TTC549 (cell line): ENCODE measurements around the gene DYRK1A.
"Not testable (repeated sequence)": the region's sequence is repeated elsewhere in the genome, so short reads cannot be mapped to it uniquely, and the experiment has no call there.

ENCODE experiments used
- FAIRE-seq: peaks from 2 replicates; lab custom pipeline; 2012; peaks lifted over from hg19 to GRCh38; lab: Jason Lieb, UNC

DYRK1A gene

GRCh38 chr21:37366482-37367316 is at the start of gene DYRK1A:
Gene DYRK1A (plus strand): TSS chr21:37366773. CDS start chr21:37420375, 53,602 bp downstream.
- peak; percentile 87 for FAIRE-seq

- no peak for FAIRE-seq
Measured at GRCh38 chr21:37319551-37319950, 47.0 kb upstream of the DYRK1A start.

DNA sequence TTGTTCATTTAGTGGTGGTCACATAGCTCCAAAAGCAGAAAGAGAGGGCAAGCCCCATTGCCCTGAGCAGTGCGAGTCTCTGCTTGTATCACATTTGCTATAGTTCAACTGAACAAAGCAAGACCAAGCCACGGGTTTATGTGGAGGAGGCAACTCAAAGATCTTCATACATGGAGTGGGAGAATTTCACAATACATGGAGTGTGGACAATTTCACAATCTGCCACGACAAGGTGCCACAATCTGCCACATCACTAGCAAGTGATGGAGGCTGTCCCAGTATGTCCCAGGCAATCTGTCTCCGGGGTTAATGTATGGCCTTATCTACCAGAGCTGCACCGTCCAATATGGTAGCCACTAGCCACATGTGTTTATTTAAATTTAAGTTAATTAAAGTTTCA is 44.5 kb upstream of the DYRK1A start:
- FAIRE-seq: no peak

DNA sequence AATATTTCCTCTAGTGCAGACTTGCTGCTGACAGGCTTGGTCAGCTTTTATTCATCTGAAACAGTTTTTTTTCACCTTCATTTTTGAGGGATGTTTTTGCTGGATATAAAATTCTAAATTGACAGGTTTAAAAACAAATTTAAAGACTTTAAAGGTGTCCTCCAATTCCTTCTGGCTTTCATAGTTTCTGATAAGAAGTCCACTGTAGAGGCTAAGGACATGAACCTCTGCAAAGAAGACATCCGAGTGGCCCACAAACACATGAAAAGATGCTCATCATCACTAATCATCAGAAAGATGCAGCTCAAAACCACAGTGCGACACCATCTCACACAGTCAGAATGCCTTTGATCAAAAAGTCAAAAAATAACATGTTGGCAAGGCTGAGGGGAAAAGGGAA is 42.0 kb upstream of the DYRK1A start:
- no peak for FAIRE-seq

DNA sequence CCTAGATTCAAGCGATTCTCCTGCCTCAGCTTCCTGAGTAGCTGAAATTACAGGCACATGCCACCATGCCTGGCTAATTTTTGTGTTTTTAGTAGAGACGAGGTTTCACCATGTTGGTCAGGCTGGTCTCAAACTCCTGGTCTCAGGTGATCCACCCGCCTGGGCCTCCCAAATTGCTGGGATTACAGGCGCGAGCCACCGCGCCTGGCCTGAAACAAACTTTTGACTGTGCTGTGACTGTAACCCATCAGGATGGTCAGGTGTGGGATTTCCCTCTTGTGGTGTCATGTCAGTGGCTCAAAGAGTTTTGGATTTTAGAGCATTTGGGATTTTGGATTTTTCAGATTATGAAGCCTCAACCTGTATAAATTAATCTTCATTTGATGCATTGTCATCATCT is 38.4 kb upstream of the DYRK1A start:
- not testable (repeated sequence) for FAIRE-seq

DNA sequence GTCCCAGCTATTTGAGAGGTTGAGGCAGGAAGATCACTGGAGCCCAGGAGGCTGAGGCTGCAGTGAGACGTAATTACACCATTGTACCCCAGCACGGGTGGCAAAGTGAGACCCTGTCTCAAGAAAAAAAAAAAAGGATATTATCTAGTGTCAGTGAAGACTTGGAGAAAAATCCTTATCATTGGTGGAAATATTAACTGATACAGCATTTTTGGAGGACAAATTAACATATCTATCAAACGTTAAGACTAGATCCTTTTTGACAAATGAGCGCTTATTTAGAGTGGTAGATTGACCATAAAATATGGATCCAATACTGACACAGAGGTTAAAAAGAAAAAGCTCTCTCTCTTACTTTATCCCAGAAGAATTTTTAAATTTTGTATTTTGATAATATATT is 35.2 kb upstream of the DYRK1A start:
- FAIRE-seq: no peak

DNA sequence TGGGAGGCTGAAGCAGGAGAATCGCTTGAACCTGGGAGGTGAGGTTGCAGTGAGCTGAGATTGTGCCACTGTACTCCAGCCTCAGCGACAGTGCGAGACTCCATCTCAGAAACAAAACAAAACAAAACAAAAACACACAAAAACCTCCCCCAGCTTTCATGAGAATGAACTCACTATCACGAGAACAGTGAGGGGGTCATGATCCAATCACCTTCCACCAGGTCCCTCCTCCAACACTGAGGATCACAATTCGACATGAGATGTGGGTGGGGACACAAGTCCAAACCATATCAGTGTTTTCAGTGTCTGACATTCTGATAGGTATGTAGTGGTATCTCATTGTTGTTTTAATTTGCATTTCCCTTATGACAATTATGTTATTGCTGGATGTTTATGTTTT is 31.5 kb upstream of the DYRK1A start:
- FAIRE-seq: no peak

DNA sequence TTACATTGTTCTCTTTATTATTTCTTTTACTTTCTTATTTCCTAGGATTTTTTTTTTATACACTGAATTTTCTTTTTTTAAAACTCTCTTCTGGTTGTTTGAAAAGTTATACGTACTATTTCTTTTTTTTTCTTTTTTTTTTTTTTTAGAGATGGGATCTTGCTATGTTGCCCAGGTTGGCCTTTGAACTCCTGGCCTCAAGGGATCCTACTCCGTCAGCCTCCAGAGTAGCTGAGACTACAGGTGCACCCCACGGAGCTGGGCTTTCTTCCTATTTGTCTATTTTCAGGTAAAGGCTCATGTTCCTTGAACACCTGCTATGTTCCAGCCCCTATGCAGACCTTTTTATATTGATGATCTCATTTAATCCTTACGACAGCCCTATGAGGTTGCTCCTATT is 29.4 kb upstream of the DYRK1A start:
- no peak for FAIRE-seq

DNA sequence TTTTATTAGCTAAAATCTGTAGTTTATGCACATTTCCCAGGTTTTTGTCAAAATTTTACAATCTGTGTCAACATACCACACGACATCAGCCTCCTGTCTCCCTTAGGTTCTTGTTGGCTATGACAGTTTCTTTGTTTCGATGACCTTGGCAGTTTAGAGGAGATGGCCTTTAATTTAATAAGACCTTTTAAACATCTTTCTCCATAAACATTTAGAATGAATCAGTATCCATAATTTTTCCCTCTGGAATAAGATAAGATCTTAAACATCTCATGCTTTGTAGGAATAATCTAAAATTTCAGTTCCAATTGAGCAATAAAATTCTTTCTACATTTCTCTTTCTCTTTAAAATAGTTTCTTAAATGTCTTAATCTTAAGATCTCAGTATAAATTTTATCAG is 28.7 kb upstream of the DYRK1A start:
- FAIRE-seq: no peak

DNA sequence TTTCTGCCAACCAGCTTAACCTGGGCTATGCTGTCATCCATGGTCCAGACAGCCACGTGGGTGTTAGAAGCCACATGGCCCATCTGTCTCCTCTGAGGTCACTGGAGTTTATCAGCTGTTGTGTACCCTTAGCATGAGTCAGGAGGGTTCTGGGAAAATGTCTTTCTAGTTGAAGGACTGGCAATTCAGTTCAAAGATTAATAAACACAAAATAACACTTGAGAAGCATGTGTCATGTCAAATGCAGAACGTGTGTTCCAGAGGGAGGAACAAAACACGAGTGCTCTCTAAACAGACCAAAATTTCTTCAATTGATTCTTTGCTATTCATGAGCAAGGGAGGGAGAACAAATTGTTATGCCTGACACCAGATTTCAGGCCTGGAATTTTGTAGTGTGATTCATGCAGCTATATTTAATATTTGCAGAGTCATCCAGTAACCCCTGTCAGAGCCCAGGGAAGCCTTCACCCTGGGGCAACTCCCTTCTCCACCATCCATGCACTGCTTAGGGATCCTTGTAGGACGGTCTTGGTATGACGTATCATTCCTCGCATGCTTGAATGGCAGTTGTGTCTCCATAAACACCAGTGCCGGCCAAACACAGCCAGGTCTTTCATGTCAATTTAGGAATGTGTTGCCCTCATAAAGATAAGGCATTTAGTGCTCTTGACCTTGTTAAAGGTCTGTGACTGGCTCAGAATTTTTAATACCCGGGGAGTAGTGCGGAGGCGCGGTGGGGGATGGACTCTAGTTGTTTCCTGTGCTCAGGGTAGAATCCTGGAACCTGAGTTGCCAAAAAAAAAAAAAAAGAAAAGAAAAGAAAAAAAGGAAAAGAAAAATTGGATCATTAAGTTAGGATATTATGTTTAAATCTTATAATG is 27.7 kb upstream of the DYRK1A start:
- FAIRE-seq: no peak

GRCh38 chr21:37339552-37339939 is 27.0 kb upstream of the DYRK1A start:
- no peak for FAIRE-seq

DNA sequence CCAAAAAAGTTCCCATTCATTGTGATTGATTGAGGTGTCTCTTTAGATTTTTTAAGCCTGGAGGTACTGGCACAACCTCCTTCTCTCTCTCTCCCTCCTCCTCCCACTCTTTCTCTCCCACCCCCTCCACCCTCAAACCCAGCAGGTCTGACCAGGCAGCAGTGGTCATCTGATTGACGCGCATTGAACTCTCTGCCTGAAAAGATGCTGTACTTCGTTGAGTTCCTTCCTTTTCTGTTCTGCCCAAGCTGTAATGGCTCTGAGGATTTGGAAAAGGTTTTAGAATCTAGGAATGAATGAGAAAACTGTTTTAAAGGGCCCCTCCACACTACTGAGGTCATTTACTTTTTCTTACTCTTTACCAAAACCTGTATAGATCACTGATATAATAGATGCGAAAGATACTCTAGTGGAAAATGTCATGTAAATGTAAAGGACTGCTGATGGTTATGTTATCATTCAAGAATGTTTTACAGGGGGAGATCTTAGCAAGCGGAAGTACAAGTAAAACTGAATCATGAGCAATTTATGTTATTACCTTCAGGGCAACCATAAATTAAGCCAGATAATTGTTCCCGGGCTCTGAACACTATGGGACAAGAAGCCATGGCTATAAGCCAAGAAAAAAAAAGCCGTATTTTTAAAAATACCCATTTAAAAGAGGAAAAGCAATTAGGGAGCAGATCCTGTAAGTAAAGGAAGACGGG is 25.2 kb upstream of the DYRK1A start:
- FAIRE-seq: no peak

DNA sequence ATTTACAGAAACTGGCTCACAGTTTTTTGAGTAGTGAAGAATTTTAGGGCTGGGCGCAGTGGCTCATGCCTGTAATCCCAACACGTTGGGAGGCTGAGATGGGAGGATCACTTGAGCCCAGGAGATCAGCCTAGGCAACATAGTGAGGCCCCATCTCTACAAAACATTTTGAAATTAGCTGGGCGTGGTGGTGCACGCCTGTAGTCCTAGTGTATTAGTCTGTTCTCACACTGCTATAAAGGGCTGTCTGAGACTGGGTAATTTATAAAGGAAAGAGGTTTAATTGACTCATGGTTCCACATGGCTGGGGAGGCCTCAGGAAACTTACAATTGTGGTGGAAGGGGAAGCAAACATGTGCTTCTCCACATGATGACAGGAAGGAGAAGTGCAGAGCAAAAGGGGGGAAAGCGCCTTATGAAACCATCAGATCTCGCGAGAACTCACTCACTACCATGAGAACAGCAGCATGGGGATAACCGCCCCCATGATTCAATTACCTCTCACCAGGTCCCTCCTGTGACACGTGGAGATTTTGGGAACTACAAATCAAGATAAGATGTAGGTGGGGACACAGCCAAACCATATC is 24.4 kb upstream of the DYRK1A start:
- no peak for FAIRE-seq

DNA sequence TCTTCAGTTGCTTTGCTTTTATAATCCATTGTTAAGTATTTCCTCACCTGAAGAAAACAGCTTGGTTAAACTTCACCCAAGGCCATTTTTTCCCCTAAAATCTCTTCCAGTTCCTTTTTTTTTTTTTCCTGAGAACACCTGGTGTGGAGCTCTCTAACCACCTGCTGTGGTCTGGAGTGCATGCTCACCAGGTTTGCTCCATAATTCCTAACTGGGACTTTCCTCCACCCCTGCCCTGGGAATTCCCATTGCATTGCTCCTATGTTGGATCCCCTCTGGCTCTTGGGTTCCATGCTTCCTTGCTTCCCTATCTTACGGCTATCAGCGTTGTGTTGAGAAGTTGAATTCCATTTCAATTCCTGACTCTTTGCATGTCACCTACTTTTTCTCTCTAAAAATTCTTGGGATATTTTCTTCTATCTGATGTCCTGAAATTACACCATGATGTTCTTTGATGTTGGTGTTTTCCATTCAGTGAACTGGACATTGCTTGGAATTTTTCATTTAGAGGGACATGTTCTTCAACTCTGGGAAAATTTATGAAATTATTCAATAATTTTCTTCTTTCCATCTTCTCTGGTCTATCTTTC is 19.6 kb upstream of the DYRK1A start:
- no peak for FAIRE-seq

- FAIRE-seq: no peak
Measured at GRCh38 chr21:37348664-37349063, 17.9 kb upstream of the DYRK1A start.

GRCh38 chr21:37350472-37350871 is 16.1 kb upstream of the DYRK1A start:
- FAIRE-seq: no peak

- FAIRE-seq: no peak
Measured at GRCh38 chr21:37356706-37357105, 9.9 kb upstream of the DYRK1A start.

DNA sequence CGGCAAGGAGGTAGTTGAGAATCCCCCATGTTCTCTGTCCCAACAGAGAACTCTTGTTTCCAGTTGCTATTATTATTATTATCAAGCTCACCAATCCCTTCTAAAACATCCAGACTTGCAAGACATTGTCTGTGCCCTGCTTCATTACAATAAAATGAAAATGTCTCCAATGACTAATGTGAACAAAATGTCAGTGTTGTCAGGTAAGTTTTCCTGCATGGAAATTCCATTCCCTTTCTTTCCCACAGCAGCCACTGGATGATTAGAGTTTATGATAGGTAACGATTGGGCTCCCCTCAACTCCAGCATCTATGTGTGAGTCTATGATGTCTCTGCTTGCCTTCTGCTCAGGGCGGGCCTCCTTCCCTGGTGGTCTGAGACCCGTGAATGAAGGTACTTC is 8.9 kb upstream of the DYRK1A start:
- no peak for FAIRE-seq

DNA sequence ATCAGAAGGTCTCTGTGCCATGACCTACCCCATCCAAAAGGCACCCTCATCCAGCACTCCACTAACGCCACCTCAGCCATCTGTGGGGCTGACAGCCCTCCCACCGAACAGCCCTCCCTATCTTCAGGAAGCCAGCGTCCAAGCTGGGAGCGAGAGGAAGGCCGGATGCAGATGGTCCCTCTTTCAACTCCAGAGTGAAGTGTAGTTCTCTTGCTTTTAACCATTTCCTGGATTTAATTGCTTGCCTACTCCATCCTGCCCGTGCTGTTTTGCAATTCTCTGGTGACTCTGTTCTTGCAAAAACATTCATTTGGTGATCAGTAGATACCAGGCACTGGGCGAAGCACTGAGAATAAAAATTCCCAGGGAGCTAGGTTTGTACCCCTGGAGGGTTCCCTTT is 8.2 kb upstream of the DYRK1A start:
- FAIRE-seq: no peak

DNA sequence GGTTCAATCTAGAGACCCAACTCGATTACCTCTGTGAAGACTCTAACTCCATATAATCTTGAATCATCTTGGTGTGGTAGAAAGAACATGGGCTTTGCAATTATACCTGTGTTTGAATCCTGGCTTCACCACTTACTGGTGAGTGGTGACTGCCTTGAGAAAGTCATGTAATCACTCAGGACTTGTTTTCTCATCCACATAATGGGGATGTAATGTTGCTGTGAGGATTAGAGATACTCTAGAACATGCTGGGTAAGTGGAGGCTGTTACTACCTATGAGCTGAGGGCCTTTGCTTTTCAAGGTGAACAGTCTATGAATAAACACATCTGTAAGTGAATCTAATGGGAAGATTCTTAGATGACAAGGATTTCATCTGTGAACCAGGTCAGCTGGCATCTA is 2.6 kb upstream of the DYRK1A start:
- FAIRE-seq: no peak

DNA sequence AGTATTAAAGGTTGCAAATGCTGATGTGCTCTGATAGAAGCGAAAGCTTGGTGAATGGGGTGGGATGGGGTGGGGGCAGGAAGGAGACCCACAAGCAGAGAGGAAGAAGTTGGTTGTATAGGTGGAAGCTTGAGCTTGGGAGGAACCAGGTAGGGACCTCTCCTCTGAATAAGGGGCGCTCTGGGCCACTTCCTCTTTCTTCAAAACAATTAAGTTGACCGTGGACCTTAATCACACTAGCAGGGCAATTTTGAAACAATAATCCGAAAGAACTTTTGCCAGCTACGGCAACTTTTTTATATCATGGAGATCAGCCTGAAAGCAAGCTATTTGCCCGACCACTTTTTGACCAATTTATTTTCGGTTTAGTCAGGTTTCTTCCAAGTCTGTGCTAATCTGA is 1.9 kb upstream of the DYRK1A start:
- FAIRE-seq: no peak
